Stomach (tissue), 9 donors: ENCODE results near the gene ADRA2C. TPM values are rescaled to one million over a fixed set of nuclear protein-coding genes. Genes with fewer than 3 reads are reported as not detected.

Experiments
- DNase-seq, 2 donors: peaks; one replicate each; pipeline versions ENCODE4 v3.0.0 to v3.0.0-alpha.2; 2013 to 2019
- H3K27ac ChIP-seq, 5 donors: fragments of 200-600 bp in 4 of 5; sonication (generic) in 4 of 5; one replicate each; pipeline ENCODE4 v1.5.1; 2013 to 2019; ENCODE audit warnings: mild to moderate bottlenecking in 1 of 5, moderate library complexity in 1 of 5
- H3K27me3 ChIP-seq, 3 donors: fragments of 200-600 bp; sonication (generic); one replicate each; pipeline ENCODE4 v1.5.1; 2017 to 2019; ENCODE audit warnings: mixed run types in 1 of 3
- H3K36me3 ChIP-seq, 4 donors: fragments of 200-600 bp; sonication (generic); 1 replicate in 3 of 4; 2 replicates in 1 of 4; pipeline ENCODE4 v1.5.1; 2016 to 2019
- H3K4me1 ChIP-seq, 4 donors: fragments of 200-600 bp; sonication (generic); one replicate each; pipeline ENCODE4 v1.5.1; 2016 to 2019
- H3K4me3 ChIP-seq, 4 donors: fragments of 200-600 bp; sonication (generic) in 3 of 4; one replicate each; pipeline ENCODE4 v1.5.1; 2016 to 2019; ENCODE audit warnings: mild to moderate bottlenecking in 1 of 4
- H3K9me3 ChIP-seq, 4 donors: fragments of 200-600 bp; sonication (generic); one replicate each; pipeline ENCODE4 v1.5.1; 2016 to 2019
- CTCF ChIP-seq, 7 experiments: fragments of 450-650 bp in 4 of 7; fragments of 200-600 bp in 3 of 7; sonication (generic) in 3 of 7; IDR thresholded peaks; one replicate each; pipeline ENCODE4 v1.5.1; 2016 to 2019; ENCODE audit warnings: antibody characterized with exemption in 7 of 7, control low read depth in 2 of 7, mild to moderate bottlenecking in 1 of 7
- EP300 ChIP-seq: sonication (generic); formaldehyde crosslinking; IDR thresholded peaks from one replicate; pipeline ENCODE4 v1.6.1; 2017; ENCODE audit warnings: antibody characterized with exemption
- POLR2A ChIP-seq, 4 donors: fragments of 450-650 bp; IDR thresholded peaks; one replicate each; pipeline ENCODE4 v1.6.1; 2016; ENCODE audit warnings: antibody characterized with exemption in 4 of 4, control low read depth in 2 of 4, mild to moderate bottlenecking in 1 of 4, moderate library complexity in 1 of 4
- POLR2AphosphoS5 ChIP-seq, 3 donors: sonication (generic); formaldehyde crosslinking; IDR thresholded peaks; one replicate each; pipeline ENCODE4 v1.6.1; 2016; ENCODE audit warnings: antibody characterized with exemption in 3 of 3
- WGBS, 5 donors: extraction: QIAGEN DNeasy Blood & Tissue Kit in 3 of 5; methylation state at CpG; one replicate each; pipeline versions ENCODE4 v1.1.5 to v1.1.7; 2013 to 2018; 5-methylcytosine and 5-hydroxymethylcytosine counted together
- intact Hi-C: fragments of 100-400 bp; cut with DNase I; formaldehyde crosslinking; loops from one replicate; pipeline ENCODE4 v1.15.1; 2023; ENCODE audit warnings: low total_unique reads
- polyA plus RNA-seq, 3 donors: library from polyadenylated mRNA; stranded (reverse); fragments of 200-250 nt; gene quantifications; one replicate each; pipeline ENCODE4 v1.2.3, GENCODE V29; 2013
- total RNA-seq, 5 donors: library from RNA; depleted of rRNA; stranded (reverse); fragments of >200 nt; gene quantifications; one replicate each; pipeline versions ENCODE4 v1.1.0 to v1.2.3, GENCODE V29; 2014 to 2016
- donor health status: healthy with polysubstance abuse.
- donor health status: Bipolar disorder and iron deficiency.
- donor health status: healthy.

Gene ADRA2C
- total and polyA plus RNA-seq, 8 donors = 0.31 to 12.6 (median 1.3) TPM; not detected in 2

- no peak for DNase-seq
- Histone ChIP-seq H3K4me3 (no peak overlapping the region), H3K27ac (no peak overlapping the region), H3K27me3 (peaks cover 0 to 49% (median 16%) of the 10 kb centered on the region in 3 donors), H3K9me3 (peaks cover 0 to 9% (median 4%) of the 10 kb centered on the region in 4 donors), H3K4me1 (no peaks in the 10 kb centered on the region), H3K36me3 (no peaks in the 10 kb centered on the region)
- TF ChIP-seq CTCF (IDR thresholded peaks at IDR 0.05) (no peak), POLR2AphosphoS5 (IDR thresholded peaks at IDR 0.05) (no peak), POLR2A (IDR thresholded peaks at IDR 0.05) (no peak), EP300 (no peak)
- intact Hi-C loops = no loop called here
- WGBS, 5 donors = 52 to 66% (median 57%) methylated on average over 15 to 19 of the region's 19 CpGs
Observed at GRCh38 chr4:3753726-3754412, 12.3 kb upstream of the ADRA2C start.

GRCh38 chr4:3756343-3757059 lies 9.7 kb upstream of the ADRA2C start:
- Histone ChIP-seq H3K36me3 (no peaks in the 10 kb centered on the region), H3K9me3 (peaks cover 0 to 9% (median 4%) of the 10 kb centered on the region in 4 donors), H3K4me1 (no peaks in the 10 kb centered on the region), H3K27ac (no peak overlapping the region), H3K4me3 (no peak overlapping the region), H3K27me3 (peaks cover 0 to 30% (median 12%) of the 10 kb centered on the region in 3 donors)
- WGBS, 5 donors = 76 to 83% (median 81%) methylated on average over 11 to 12 of the region's 12 CpGs
- no peak for DNase-seq
- intact Hi-C loops = no loop called here
- TF ChIP-seq CTCF (IDR thresholded peaks at IDR 0.05) (no peak), EP300 (no peak), POLR2A (IDR thresholded peaks at IDR 0.05) (no peak), POLR2AphosphoS5 (IDR thresholded peaks at IDR 0.05) (no peak)

- no peaks in the 10 kb centered on the region for H3K36me3 ChIP-seq
- peaks cover 0 to under 1% (median 0%) of the 10 kb centered on the region in 4 donors for H3K4me1 ChIP-seq
- intact Hi-C loops = no loop called here
- peaks cover 0 to 9% (median 4%) of the 10 kb centered on the region in 4 donors for H3K9me3 ChIP-seq
- H3K4me3 ChIP-seq = no peak overlapping the region
- H3K27me3 ChIP-seq = peaks cover 0 to 22% (median 0%) of the 10 kb centered on the region in 3 donors
- 72 to 90% (median 86%) methylated on average over 7 to 15 of the region's 15 CpGs for WGBS, 5 donors
- H3K27ac ChIP-seq = no peak overlapping the region
- TF ChIP-seq EP300 = no peak
- TF ChIP-seq POLR2A (IDR thresholded peaks at IDR 0.05) = no peak
- TF ChIP-seq POLR2AphosphoS5 (IDR thresholded peaks at IDR 0.05) = no peak
- no peak for TF ChIP-seq CTCF (IDR thresholded peaks at IDR 0.05)
- DNase-seq = no peak
Observed at GRCh38 chr4:3759236-3759635, 6.9 kb upstream of the ADRA2C start.

GRCh38 chr4:3760346-3760745 lies 5.8 kb upstream of the ADRA2C start:
- H3K27me3 ChIP-seq = peaks cover 0 to 33% (median 10%) of the 10 kb centered on the region in 3 donors
- no peaks in the 10 kb centered on the region for H3K36me3 ChIP-seq
- intact Hi-C loops = loop anchor here (10.0 kb wide), 1 partner anchor 124 kb away; no protein-coding TSS in a partner anchor
- H3K9me3 ChIP-seq = peaks cover 0 to 9% (median 4%) of the 10 kb centered on the region in 4 donors
- no peak overlapping the region for H3K27ac ChIP-seq
- H3K4me3 ChIP-seq = no peak overlapping the region
- TF ChIP-seq POLR2AphosphoS5 (IDR thresholded peaks at IDR 0.05) (no peak), POLR2A (IDR thresholded peaks at IDR 0.05) (no peak), EP300 (no peak), CTCF (IDR thresholded peaks at IDR 0.05) (no peak)
- peaks cover 2 to 12% (median 6%) of the 10 kb centered on the region in 4 donors for H3K4me1 ChIP-seq
- DNase-seq = no peak
- WGBS, 5 donors = 77 to 100% (median 80%) methylated on average over 1 to 10 of the region's 10 CpGs
